Thyroid gland (tissue), 4 donors: Measurements from ENCODE around the gene PNKD. TPM values are rescaled to one million over a fixed set of nuclear protein-coding genes. Genes with fewer than 3 reads are reported as not detected.

Experiments used
- DNase-seq, 2 donors: peaks; one replicate each; pipeline ENCODE4 v3.0.0-alpha.2; 2019
- H3K27ac ChIP-seq, 3 donors: fragments of 200-600 bp; sonication (generic); 1 replicate in 2 of 3; 2 replicates in 1 of 3; pipeline ENCODE4 v1.5.1; 2016 to 2019; ENCODE audit warnings: mild to moderate bottlenecking in 1 of 3, moderate library complexity in 1 of 3
- H3K27me3 ChIP-seq: fragments of 200-600 bp; sonication (generic); one replicate; pipeline ENCODE4 v1.5.1; 2019
- H3K36me3 ChIP-seq, 2 donors: fragments of 200-600 bp; sonication (generic); one replicate each; pipeline ENCODE4 v1.5.1; 2016 to 2019
- H3K4me1 ChIP-seq, 2 donors: fragments of 200-600 bp; sonication (generic); one replicate each; pipeline ENCODE4 v1.5.1; 2017 to 2019
- H3K4me3 ChIP-seq, 3 donors: fragments of 200-600 bp; sonication (generic); replicated peaks in 1 of 3; 1 replicate in 2 of 3; 2 replicates in 1 of 3; pipeline ENCODE4 v1.5.1; 2016; ENCODE audit warnings: mild to moderate bottlenecking in 1 of 3
- H3K9me3 ChIP-seq: fragments of 200-600 bp; sonication (generic); one replicate; pipeline ENCODE4 v1.5.1; 2017
- POLR2A ChIP-seq, 2 donors: fragments of 450-650 bp; IDR thresholded peaks; one replicate each; pipeline ENCODE4 v1.6.1; 2017; ENCODE audit warnings: antibody characterized with exemption in 2 of 2, mild to moderate bottlenecking in 2 of 2, moderate library complexity in 1 of 2
- WGBS, 2 donors: methylation state at CpG; one replicate each; pipeline ENCODE4 v1.1.5; 2017; 5-methylcytosine and 5-hydroxymethylcytosine counted together
- intact Hi-C: fragments of 100-400 bp; cut with DNase I; formaldehyde crosslinking; loops from one replicate; pipeline ENCODE4 v1.15.1; 2023
- total RNA-seq, 4 donors: library from RNA; depleted of rRNA; stranded (reverse); fragments of >200 nt; gene quantifications; one replicate each; pipeline ENCODE4 v1.2.3, GENCODE V29; 2016
- TF ChIP-seq, protein P1 (sequence below), 6 experiments: fragments of 200-600 bp in 3 of 6; fragments of 450-650 bp in 3 of 6; sonication (generic) in 3 of 6; IDR thresholded peaks; one replicate each; pipeline ENCODE4 v1.5.1; 2016 to 2019; ENCODE audit warnings: antibody characterized with exemption in 6 of 6, mild to moderate bottlenecking in 2 of 6, inconsistent platforms in 1 of 6, moderate library complexity in 1 of 6

PNKD gene
- total RNA-seq, 4 donors from 2014 or later: 57.0 to 110 (median 81.8) TPM

DNA sequence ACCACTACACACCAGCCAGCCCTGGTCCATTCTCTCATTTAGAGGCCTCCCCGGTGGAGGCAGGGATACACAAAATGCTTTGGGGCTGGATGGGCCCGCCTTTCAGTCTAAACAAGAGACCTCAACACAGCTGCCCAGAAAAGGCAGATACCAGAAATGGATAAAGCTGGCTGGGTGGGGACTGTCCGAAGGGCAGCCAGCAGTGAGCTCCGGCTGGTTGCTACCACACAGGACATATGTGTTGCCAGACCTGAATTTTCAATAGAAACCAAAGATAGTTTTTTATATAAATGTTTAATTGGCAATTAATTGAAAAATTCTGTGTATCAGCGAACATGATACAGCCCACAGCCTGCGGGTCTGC lies 8.1 kb upstream of the PNKD start:
- Histone ChIP-seq H3K9me3 (no peaks in the 10 kb centered on the region), H3K27me3 (no peaks in the 10 kb centered on the region), H3K27ac (no peak overlapping the region), H3K36me3 (peaks cover 34% of the 10 kb centered on the region in 2 donors), H3K4me3 (no peak overlapping the region), H3K4me1 (peaks cover 0 to 30% of the 10 kb centered on the region in 2 donors)
- intact Hi-C loops: loop anchor here (10.0 kb wide), 2 partner anchors 47 to 303 kb away; partner anchors contain the start of genes ARPC2, CNOT9 and USP37
- TF ChIP-seq POLR2A (IDR thresholded peaks at IDR 0.05): no peak
- TF ChIP-seq, protein P1, sequence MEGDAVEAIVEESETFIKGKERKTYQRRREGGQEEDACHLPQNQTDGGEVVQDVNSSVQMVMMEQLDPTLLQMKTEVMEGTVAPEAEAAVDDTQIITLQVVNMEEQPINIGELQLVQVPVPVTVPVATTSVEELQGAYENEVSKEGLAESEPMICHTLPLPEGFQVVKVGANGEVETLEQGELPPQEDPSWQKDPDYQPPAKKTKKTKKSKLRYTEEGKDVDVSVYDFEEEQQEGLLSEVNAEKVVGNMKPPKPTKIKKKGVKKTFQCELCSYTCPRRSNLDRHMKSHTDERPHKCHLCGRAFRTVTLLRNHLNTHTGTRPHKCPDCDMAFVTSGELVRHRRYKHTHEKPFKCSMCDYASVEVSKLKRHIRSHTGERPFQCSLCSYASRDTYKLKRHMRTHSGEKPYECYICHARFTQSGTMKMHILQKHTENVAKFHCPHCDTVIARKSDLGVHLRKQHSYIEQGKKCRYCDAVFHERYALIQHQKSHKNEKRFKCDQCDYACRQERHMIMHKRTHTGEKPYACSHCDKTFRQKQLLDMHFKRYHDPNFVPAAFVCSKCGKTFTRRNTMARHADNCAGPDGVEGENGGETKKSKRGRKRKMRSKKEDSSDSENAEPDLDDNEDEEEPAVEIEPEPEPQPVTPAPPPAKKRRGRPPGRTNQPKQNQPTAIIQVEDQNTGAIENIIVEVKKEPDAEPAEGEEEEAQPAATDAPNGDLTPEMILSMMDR (IDR thresholded peaks at IDR 0.05): no peak
- WGBS, 2 donors: 84 to 92% methylated on average over 6 of the region's 6 CpGs
- DNase-seq: no peak

DNA sequence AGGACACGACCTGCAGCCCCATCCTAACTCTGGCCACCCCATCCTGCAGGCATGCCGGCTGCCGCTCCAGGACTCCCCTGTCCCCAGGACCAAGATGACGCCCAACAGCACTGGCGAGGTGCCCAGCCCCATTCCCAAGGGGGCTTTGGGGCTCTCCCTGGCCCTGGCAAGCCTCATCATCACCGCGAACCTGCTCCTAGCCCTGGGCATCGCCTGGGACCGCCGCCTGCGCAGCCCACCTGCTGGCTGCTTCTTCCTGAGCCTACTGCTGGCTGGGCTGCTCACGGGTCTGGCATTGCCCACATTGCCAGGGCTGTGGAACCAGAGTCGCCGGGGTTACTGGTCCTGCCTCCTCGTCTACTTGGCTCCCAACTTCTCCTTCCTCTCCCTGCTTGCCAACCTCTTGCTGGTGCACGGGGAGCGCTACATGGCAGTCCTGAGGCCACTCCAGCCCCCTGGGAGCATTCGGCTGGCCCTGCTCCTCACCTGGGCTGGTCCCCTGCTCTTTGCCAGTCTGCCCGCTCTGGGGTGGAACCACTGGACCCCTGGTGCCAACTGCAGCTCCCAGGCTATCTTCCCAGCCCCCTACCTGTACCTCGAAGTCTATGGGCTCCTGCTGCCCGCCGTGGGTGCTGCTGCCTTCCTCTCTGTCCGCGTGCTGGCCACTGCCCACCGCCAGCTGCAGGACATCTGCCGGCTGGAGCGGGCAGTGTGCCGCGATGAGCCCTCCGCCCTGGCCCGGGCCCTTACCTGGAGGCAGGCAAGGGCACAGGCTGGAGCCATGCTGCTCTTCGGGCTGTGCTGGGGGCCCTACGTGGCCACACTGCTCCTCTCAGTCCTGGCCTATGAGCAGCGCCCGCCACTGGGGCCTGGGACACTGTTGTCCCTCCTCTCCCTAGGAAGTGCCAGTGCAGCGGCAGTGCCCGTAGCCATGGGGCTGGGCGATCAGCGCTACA lies 7.4 kb upstream of the PNKD start:
- peaks cover 0 to 30% of the 10 kb centered on the region in 2 donors for H3K4me1 ChIP-seq
- no peak overlapping the region for H3K27ac ChIP-seq
- TF ChIP-seq POLR2A (IDR thresholded peaks at IDR 0.05): no peak
- TF ChIP-seq, protein P1 (IDR thresholded peaks at IDR 0.05): no peak
- H3K36me3 ChIP-seq: peaks cover 34 to 35% of the 10 kb centered on the region in 2 donors
- H3K4me3 ChIP-seq: no peak overlapping the region
- WGBS, 2 donors: 88 to 90% methylated on average over 4 to 18 of the region's 39 CpGs
- no peaks in the 10 kb centered on the region for H3K9me3 ChIP-seq
- H3K27me3 ChIP-seq: no peaks in the 10 kb centered on the region
- no peak for DNase-seq
- intact Hi-C loops: loop anchor here (10.0 kb wide), 2 partner anchors 48 to 302 kb away; partner anchors contain the start of genes ARPC2, CNOT9 and USP37

DNA sequence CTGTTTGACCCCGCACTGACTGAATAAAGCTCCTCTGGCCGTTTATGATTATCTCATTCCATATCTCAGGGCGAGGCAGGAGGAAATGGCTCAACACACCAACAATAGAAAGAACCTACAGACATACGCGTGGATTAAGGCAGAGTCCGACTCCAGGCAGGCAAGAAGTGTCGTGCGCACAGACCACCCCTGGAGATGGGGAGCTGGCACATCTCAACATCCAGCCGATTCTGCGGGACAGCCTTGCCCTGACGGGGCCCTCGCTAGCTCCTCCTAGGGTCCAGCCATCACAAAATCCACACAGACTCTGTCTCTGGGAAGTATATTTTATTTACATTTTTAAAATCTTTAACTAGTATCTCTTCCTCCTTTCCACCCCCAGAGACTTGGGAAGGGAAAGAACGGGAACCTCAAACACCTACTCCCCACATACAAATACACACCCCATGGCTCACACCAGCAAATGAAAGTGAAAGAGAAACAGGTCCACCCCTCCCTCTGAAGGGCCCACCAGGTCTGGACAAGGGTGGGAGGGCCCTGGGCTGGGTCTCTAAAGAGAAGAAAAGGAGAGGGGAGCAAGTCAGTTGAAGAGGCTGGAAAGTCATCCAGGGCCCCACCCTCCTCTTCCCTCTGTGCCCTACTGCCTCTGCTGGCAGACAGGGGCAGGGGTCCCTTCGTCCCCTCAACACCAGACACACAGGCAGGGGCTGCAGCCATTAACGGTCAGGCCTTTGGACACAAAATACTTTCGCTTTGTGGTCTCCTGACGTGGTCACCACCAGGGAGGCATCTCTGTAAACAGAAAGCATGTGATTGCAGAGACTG lies 6.3 kb upstream of the PNKD start:
- peaks cover 3 to 26% of the 10 kb centered on the region in 2 donors for H3K4me1 ChIP-seq
- H3K27ac ChIP-seq: no peak overlapping the region
- H3K4me3 ChIP-seq: no peak overlapping the region
- intact Hi-C loops: loop anchor here (10.0 kb wide), 2 partner anchors 49 to 301 kb away; partner anchors contain the start of genes ARPC2, CNOT9 and USP37
- no peak for DNase-seq
- no peaks in the 10 kb centered on the region for H3K9me3 ChIP-seq
- WGBS, 2 donors: 82 to 94% methylated on average over 17 of the region's 17 CpGs
- H3K36me3 ChIP-seq: peaks cover 34 to 35% of the 10 kb centered on the region in 2 donors
- no peak for TF ChIP-seq POLR2A (IDR thresholded peaks at IDR 0.05)
- no peaks in the 10 kb centered on the region for H3K27me3 ChIP-seq

DNA sequence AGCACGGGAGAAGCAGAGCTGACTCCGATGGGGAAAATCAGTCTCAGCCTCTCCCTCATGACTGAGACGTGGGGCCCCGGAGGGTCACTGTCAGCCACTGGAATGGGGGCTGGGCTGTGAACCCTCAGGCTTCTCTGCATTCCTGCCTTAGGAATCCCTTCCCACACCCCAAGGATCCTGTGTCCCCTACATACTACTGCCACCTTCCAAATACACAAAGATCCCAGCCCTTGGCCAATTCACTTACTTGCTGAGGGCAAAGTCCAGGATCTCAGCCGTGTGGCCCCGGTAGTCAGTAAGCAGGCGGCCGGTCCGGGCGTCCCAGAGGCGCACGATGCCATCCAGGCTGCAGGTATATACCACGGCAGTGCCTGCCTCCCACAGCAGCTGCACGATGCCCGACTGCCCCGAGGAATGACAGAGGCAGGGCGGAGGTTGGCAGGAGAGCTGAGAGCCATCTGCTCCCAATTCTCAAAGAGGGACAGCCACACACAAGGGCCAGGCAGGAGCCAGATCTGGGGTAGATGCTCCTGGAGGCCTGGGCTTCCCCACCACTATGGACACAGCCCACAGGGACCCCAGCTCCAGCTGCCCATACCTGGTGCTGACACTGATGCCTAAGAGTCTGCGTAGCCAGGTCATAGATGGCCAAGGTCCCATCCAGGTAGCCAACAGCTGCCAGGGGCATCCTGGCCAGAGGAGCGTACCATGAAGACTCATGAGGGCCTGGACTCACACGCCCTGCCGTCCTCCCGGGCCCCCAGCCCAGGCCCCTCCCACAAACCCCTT lies 5.4 kb upstream of the PNKD start:
- H3K4me1 ChIP-seq: peaks cover 7 to 22% of the 10 kb centered on the region in 2 donors
- H3K9me3 ChIP-seq: no peaks in the 10 kb centered on the region
- no peaks in the 10 kb centered on the region for H3K27me3 ChIP-seq
- H3K4me3 ChIP-seq: no peak overlapping the region
- intact Hi-C loops: loop anchor here (10.0 kb wide), 2 partner anchors 50 to 300 kb away; partner anchors contain the start of genes ARPC2, CNOT9 and USP37
- peaks cover 34 to 35% of the 10 kb centered on the region in 2 donors for H3K36me3 ChIP-seq
- TF ChIP-seq POLR2A (IDR thresholded peaks at IDR 0.05): no peak
- DNase-seq: no peak
- WGBS, 2 donors: 90 to 96% methylated on average over 8 to 20 of the region's 22 CpGs
- H3K27ac ChIP-seq: no peak overlapping the region

DNA sequence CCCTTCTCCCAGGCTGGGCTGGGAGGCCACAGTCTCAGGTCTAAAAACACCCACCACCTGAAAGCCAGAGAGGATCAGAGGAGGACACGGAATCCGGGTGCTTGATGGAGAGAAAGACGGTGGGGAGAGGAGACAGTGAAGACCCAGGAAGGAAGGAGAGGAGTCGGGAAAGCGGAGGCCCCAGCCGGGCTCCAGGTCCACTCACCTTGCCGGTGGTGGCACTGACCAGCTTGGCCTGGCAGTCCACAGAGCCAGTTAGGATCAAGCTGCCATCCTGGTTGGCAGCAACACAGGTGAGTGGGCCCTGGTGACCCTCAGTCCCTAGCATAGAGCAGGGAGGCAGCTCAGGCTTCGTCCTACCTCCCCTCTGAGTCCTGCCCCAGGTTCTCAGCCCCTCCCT lies 4.7 kb upstream of the PNKD start:
- Histone ChIP-seq H3K27me3 (no peaks in the 10 kb centered on the region), H3K27ac (no peak overlapping the region), H3K4me1 (peaks cover 8 to 15% of the 10 kb centered on the region in 2 donors), H3K9me3 (no peaks in the 10 kb centered on the region), H3K4me3 (no peak overlapping the region), H3K36me3 (peaks cover 34 to 35% of the 10 kb centered on the region in 2 donors)
- TF ChIP-seq, protein P1 (IDR thresholded peaks at IDR 0.05): no peak
- TF ChIP-seq POLR2A (IDR thresholded peaks at IDR 0.05): no peak
- no peak for DNase-seq
- intact Hi-C loops: loop anchor here (10.0 kb wide), 2 partner anchors 51 to 299 kb away; partner anchors contain the start of genes ARPC2, CNOT9 and USP37
- 89 to 90% methylated on average over 8 of the region's 8 CpGs for WGBS, 2 donors
